ENCODE results near the gene GIMAP5. TPM values are rescaled to one million over a fixed set of nuclear protein-coding genes. Genes with fewer than 3 reads are reported as not detected.

The GIMAP5 gene
- total and polyA plus RNA-seq, 9 of the 15 experiments (the other 6 are each of a cell fraction or from before 2014, with no cell fraction given) = 0.35 TPM; not detected in 8

DNA sequence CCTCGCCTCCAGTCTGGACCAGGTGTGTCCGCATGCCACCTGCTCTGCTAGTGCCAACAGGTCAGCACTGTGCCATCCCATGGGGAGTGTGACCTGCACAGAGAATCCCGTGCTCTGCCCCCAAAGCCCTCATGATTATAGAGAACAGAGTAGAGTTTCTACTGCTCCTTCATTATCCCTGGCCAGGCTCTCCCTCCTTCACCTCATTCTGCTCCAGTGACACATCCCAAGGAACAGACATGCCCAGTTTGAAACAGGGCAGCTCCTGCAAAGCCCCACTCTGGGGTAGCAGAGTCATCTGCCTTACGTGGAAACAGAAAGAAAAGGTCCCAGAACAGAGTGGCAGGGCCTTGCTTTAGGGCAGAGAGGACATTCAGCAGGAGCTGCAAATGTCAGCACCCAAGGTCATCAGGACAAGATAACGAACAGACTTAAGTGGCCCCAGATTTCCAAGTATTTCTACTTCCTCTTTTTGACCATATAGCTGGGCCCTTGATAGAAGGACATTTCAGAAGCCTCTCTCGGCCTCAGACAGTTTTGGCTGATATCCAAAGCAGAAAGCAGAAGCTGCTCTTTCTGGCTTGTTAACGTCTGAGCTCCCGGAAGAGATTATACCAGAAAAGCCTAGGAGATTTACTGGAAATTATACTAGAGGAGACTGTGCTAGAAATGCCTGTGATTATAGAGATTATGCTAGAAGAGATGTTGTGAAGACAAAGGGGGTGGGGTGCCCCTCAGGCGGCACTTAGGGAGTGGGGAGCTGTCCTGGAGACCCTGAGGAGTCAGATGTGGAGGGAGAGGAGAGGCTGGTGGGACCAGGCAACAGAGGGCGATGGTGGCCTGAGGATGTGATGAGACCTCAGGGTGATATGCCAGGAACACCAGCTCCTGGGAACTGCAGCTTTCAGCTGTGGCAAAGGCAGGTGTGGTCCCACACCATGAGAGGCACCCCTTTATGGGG is 50.4 kb downstream of the GIMAP5 start (continued):
- TF ChIP-seq, protein P1, sequence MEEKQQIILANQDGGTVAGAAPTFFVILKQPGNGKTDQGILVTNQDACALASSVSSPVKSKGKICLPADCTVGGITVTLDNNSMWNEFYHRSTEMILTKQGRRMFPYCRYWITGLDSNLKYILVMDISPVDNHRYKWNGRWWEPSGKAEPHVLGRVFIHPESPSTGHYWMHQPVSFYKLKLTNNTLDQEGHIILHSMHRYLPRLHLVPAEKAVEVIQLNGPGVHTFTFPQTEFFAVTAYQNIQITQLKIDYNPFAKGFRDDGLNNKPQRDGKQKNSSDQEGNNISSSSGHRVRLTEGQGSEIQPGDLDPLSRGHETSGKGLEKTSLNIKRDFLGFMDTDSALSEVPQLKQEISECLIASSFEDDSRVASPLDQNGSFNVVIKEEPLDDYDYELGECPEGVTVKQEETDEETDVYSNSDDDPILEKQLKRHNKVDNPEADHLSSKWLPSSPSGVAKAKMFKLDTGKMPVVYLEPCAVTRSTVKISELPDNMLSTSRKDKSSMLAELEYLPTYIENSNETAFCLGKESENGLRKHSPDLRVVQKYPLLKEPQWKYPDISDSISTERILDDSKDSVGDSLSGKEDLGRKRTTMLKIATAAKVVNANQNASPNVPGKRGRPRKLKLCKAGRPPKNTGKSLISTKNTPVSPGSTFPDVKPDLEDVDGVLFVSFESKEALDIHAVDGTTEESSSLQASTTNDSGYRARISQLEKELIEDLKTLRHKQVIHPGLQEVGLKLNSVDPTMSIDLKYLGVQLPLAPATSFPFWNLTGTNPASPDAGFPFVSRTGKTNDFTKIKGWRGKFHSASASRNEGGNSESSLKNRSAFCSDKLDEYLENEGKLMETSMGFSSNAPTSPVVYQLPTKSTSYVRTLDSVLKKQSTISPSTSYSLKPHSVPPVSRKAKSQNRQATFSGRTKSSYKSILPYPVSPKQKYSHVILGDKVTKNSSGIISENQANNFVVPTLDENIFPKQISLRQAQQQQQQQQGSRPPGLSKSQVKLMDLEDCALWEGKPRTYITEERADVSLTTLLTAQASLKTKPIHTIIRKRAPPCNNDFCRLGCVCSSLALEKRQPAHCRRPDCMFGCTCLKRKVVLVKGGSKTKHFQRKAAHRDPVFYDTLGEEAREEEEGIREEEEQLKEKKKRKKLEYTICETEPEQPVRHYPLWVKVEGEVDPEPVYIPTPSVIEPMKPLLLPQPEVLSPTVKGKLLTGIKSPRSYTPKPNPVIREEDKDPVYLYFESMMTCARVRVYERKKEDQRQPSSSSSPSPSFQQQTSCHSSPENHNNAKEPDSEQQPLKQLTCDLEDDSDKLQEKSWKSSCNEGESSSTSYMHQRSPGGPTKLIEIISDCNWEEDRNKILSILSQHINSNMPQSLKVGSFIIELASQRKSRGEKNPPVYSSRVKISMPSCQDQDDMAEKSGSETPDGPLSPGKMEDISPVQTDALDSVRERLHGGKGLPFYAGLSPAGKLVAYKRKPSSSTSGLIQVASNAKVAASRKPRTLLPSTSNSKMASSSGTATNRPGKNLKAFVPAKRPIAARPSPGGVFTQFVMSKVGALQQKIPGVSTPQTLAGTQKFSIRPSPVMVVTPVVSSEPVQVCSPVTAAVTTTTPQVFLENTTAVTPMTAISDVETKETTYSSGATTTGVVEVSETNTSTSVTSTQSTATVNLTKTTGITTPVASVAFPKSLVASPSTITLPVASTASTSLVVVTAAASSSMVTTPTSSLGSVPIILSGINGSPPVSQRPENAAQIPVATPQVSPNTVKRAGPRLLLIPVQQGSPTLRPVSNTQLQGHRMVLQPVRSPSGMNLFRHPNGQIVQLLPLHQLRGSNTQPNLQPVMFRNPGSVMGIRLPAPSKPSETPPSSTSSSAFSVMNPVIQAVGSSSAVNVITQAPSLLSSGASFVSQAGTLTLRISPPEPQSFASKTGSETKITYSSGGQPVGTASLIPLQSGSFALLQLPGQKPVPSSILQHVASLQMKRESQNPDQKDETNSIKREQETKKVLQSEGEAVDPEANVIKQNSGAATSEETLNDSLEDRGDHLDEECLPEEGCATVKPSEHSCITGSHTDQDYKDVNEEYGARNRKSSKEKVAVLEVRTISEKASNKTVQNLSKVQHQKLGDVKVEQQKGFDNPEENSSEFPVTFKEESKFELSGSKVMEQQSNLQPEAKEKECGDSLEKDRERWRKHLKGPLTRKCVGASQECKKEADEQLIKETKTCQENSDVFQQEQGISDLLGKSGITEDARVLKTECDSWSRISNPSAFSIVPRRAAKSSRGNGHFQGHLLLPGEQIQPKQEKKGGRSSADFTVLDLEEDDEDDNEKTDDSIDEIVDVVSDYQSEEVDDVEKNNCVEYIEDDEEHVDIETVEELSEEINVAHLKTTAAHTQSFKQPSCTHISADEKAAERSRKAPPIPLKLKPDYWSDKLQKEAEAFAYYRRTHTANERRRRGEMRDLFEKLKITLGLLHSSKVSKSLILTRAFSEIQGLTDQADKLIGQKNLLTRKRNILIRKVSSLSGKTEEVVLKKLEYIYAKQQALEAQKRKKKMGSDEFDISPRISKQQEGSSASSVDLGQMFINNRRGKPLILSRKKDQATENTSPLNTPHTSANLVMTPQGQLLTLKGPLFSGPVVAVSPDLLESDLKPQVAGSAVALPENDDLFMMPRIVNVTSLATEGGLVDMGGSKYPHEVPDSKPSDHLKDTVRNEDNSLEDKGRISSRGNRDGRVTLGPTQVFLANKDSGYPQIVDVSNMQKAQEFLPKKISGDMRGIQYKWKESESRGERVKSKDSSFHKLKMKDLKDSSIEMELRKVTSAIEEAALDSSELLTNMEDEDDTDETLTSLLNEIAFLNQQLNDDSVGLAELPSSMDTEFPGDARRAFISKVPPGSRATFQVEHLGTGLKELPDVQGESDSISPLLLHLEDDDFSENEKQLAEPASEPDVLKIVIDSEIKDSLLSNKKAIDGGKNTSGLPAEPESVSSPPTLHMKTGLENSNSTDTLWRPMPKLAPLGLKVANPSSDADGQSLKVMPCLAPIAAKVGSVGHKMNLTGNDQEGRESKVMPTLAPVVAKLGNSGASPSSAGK (IDR thresholded peaks at IDR 0.05) = no peak
- TF ChIP-seq STAT5A (IDR thresholded peaks at IDR 0.05; ENCODE audit: borderline replicate concordance, low read length) (peak; percentile 84), RBM34 (IDR thresholded peaks at IDR 0.05; ENCODE audit: borderline replicate concordance, insufficient read depth, low read length) (no peak), MCM5 (IDR thresholded peaks at IDR 0.05; ENCODE audit: low read depth) (no peak), LEF1 (IDR thresholded peaks at IDR 0.05) (peak; percentile 71; the same call in 1 of the 2 replicates), RB1 (IDR thresholded peaks at IDR 0.05; ENCODE audit: low read depth) (peak; percentile 54; the same call in 1 of the 2 replicates), ZNF274 (IDR thresholded peaks at IDR 0.05; ENCODE audit: borderline replicate concordance, low read depth, low read length) (no peak), TAF9B (IDR thresholded peaks at IDR 0.05; ENCODE audit: partially characterized antibody) (no peak)
- TF ChIP-seq, protein P2, sequence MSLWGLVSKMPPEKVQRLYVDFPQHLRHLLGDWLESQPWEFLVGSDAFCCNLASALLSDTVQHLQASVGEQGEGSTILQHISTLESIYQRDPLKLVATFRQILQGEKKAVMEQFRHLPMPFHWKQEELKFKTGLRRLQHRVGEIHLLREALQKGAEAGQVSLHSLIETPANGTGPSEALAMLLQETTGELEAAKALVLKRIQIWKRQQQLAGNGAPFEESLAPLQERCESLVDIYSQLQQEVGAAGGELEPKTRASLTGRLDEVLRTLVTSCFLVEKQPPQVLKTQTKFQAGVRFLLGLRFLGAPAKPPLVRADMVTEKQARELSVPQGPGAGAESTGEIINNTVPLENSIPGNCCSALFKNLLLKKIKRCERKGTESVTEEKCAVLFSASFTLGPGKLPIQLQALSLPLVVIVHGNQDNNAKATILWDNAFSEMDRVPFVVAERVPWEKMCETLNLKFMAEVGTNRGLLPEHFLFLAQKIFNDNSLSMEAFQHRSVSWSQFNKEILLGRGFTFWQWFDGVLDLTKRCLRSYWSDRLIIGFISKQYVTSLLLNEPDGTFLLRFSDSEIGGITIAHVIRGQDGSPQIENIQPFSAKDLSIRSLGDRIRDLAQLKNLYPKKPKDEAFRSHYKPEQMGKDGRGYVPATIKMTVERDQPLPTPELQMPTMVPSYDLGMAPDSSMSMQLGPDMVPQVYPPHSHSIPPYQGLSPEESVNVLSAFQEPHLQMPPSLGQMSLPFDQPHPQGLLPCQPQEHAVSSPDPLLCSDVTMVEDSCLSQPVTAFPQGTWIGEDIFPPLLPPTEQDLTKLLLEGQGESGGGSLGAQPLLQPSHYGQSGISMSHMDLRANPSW (CRISPR knock-in tag; IDR thresholded peaks at IDR 0.05) = no peak
- TF ChIP-seq, protein P3, sequence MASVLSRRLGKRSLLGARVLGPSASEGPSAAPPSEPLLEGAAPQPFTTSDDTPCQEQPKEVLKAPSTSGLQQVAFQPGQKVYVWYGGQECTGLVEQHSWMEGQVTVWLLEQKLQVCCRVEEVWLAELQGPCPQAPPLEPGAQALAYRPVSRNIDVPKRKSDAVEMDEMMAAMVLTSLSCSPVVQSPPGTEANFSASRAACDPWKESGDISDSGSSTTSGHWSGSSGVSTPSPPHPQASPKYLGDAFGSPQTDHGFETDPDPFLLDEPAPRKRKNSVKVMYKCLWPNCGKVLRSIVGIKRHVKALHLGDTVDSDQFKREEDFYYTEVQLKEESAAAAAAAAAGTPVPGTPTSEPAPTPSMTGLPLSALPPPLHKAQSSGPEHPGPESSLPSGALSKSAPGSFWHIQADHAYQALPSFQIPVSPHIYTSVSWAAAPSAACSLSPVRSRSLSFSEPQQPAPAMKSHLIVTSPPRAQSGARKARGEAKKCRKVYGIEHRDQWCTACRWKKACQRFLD (CRISPR knock-in tag; IDR thresholded peaks at IDR 0.05) = no peak; the same call in 1 of the 2 replicates

Data from K562 (cell line).